HepG2 (cell line): ENCODE measurements around the gene GPER1. TPM values are rescaled to one million over a fixed set of nuclear protein-coding genes. Genes with fewer than 3 reads are reported as not detected.

Experiments used
- ATF7 ChIP-seq, 2 experiments: fragments of 450-650 bp in 1 of 2; sonication (generic) in 1 of 2; formaldehyde crosslinking in 1 of 2; IDR thresholded peaks; 2 replicates each; pipeline versions ENCODE4 v1.4.0 to v1.6.1; 2016 to 2020; ENCODE audit warnings: antibody characterized with exemption in 1 of 2, mild to moderate bottlenecking in 1 of 2, missing genetic modification reagents in 1 of 2
- FOXP4 ChIP-seq: sonication (generic); formaldehyde crosslinking; IDR thresholded peaks from 2 replicates; pipeline ENCODE4 v1.4.0; 2020; ENCODE audit warnings: missing genetic modification reagents
- GABPB1 ChIP-seq: IDR thresholded peaks from 2 replicates; pipeline ENCODE4 v1.6.1; 2016; ENCODE audit warnings: mild to moderate bottlenecking, missing genetic modification reagents, moderate library complexity, missing compliant biosample characterization
- HIC2 ChIP-seq: sonication (generic); formaldehyde crosslinking; IDR thresholded peaks from 2 replicates; pipeline ENCODE4 v1.9.0; 2022; ENCODE audit warnings: low read depth, missing genetic modification reagents
- POGK ChIP-seq: sonication (generic); formaldehyde crosslinking; conservative IDR thresholded peaks from 2 replicates; pipeline ENCODE4 v1.8.0; 2022; ENCODE audit warnings: mild to moderate bottlenecking, moderate library complexity, missing genetic modification reagents
- PRDM4 ChIP-seq: sonication (generic); formaldehyde crosslinking; IDR thresholded peaks from 2 replicates; pipeline ENCODE4 v1.9.0; 2021; ENCODE audit warnings: missing genetic modification reagents, borderline replicate concordance
- RBM39 ChIP-seq: fragments of 200-400 bp; formaldehyde crosslinking; IDR thresholded peaks from one replicate; pipeline ENCODE4 v1.6.1; 2018; ENCODE audit warnings: antibody characterized with exemption, mild to moderate bottlenecking, low read depth, low read length; ENCODE audit not compliant: poor library complexity, severe bottlenecking
- SYNCRIP ChIP-seq: fragments of 200-400 bp; formaldehyde crosslinking; IDR thresholded peaks from 2 replicates; pipeline ENCODE4 v1.6.1; 2018; ENCODE audit warnings: mild to moderate bottlenecking, low read depth, low read length; ENCODE audit not compliant: insufficient read depth
- THAP9 ChIP-seq: sonication (generic); formaldehyde crosslinking; IDR thresholded peaks from 2 replicates; pipeline ENCODE4; 2020; ENCODE audit warnings: missing genetic modification reagents, mild to moderate bottlenecking, borderline replicate concordance
- TRIM24 ChIP-seq: sonication (generic); formaldehyde crosslinking; IDR thresholded peaks from 2 replicates; pipeline ENCODE4 v1.8.0; 2022; ENCODE audit warnings: mild to moderate bottlenecking, missing genetic modification reagents
- ZBTB21 ChIP-seq: sonication (generic); formaldehyde crosslinking; IDR thresholded peaks from 2 replicates; pipeline ENCODE4 v1.4.0; 2020; ENCODE audit warnings: missing genetic modification reagents
- ZC3H13 ChIP-seq: sonication (generic); formaldehyde crosslinking; IDR thresholded peaks from 2 replicates; pipeline ENCODE4 v1.8.1; 2023; ENCODE audit warnings: mild to moderate bottlenecking, missing genetic modification reagents, moderate library complexity
- ZFP36 ChIP-seq: fragments of 150-350 bp; IDR thresholded peaks from 2 replicates; pipeline ENCODE4 v1.6.1; 2018; ENCODE audit warnings: borderline replicate concordance, low read length, low read depth; ENCODE audit not compliant: partially characterized antibody
- ZNF143 ChIP-seq: sonication (generic); formaldehyde crosslinking; IDR thresholded peaks from 2 replicates; pipeline ENCODE4 v1.4.0; 2020; ENCODE audit warnings: missing genetic modification reagents
- ZNF350 ChIP-seq: sonication (generic); formaldehyde crosslinking; IDR thresholded peaks from 2 replicates; pipeline ENCODE4 v1.4.0; 2020; ENCODE audit warnings: mild to moderate bottlenecking, low read depth, missing genetic modification reagents, borderline replicate concordance
- ZNF746 ChIP-seq: sonication (generic); formaldehyde crosslinking; IDR thresholded peaks from 2 replicates; pipeline ENCODE4 v1.8.0; 2022; ENCODE audit warnings: mild to moderate bottlenecking, missing genetic modification reagents
- ZSCAN31 ChIP-seq: sonication (generic); formaldehyde crosslinking; IDR thresholded peaks from 2 replicates; pipeline ENCODE4 v1.5.0; 2020; ENCODE audit warnings: low read depth, mild to moderate bottlenecking, missing genetic modification reagents
- polyA plus RNA-seq, 8 experiments: library from polyadenylated mRNA; depleted of rRNA in 3 of 8; stranded (reverse) in 7 of 8; unstranded in 1 of 8; fragments of >200 nt; fragmentation: Illumina TruSeq in 4 of 8; extraction: Trizol in 4 of 8; gene quantifications; 2 replicates each; pipeline versions ENCODE4 v1.2.1 to v1.2.3, GENCODE V29; 2011 to 2016; ENCODE audit warnings: low read depth in 4 of 8, missing spikeins in 1 of 8, mixed read lengths in 1 of 8; ENCODE audit not compliant: insufficient read depth in 1 of 8
- total RNA-seq, 5 experiments: library from RNA; depleted of rRNA; stranded (reverse); fragments of >200 nt; fragmentation: Illumina TruSeq; extraction: Trizol; gene quantifications; 2 replicates each; pipeline ENCODE4 v1.2.3, GENCODE V29; 2016; ENCODE audit warnings: low read depth in 1 of 5

Gene GPER1
- total and polyA plus RNA-seq, 2 of the 13 experiments (the other 11 are each of a cell fraction or from before 2014, with no cell fraction given), result 12.7 to 19.7 TPM

GRCh38 chr7:1065585-1066241 is 22.2 kb upstream of the GPER1 start (continued):
- TF ChIP-seq GABPB1 (CRISPR knock-in tag) (peak; percentile 75), ZFP36 (no peak), RBM39 (peak; percentile 39), ZNF350 (no peak), HIC2 (no peak), ZNF143 (CRISPR knock-in tag) (no peak), POGK (CRISPR knock-in tag) (no peak), ZC3H13 (no peak), TRIM24 (CRISPR knock-in tag) (no peak), SYNCRIP (no peak), FOXP4 (CRISPR knock-in tag) (no peak), ATF7 (IDR thresholded peaks at IDR 0.05) (no peak), ATF7 (CRISPR knock-in tag; IDR thresholded peaks at IDR 0.05) (no peak), ZSCAN31 (no peak), THAP9 (CRISPR knock-in tag) (peak; percentile 19; the same call in 1 of the 2 replicates), ZNF746 (no peak), ZBTB21 (CRISPR knock-in tag) (no peak), PRDM4 (CRISPR knock-in tag) (no peak)
